Measurements from ENCODE around the gene ATP5F1D. TPM values are rescaled to one million over a fixed set of nuclear protein-coding genes. Genes with fewer than 3 reads are reported as not detected.
A peak's percentile ranks its signal among the peaks of the same experiment; 100 is the strongest.

ATP5F1D gene
- total and polyA plus RNA-seq, 2 of the 13 experiments (the other 11 are each of a cell fraction or from before 2014, with no cell fraction given), result 39.4 to 78.7 TPM

DNA sequence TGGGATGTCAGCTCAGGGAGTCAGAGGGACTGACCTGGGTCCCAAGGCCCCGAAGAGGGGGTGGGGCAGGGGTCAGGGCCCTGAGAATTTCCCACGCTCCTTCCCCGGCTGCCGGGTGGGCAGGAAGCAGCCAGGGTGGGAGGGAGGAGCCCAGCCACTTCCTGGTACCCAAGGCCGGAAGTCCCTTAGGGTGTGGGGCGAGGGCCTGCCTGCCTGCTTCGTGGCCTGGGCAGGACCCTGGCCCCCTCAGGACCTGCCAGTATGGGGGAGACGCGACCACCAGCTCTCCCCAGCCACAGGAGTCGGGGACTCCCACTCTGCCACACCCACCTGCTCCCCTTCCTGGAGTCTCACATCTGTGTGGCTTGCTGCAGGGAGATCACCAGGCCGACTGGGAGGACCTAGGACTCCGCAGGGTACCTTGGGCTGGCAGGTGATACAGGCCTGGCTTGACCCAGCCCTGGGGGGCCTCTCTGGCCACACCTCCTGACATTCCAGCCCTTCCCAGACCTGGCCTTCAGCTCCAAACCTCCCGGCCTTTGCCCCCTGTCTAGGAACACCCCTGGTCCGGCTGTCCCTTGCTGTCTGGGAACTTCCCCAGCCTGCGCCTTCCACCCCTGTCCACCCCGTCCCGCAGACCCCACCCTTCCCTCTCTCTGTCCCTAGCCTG lies 17.8 kb downstream of the ATP5F1D start (continued):
- TF ChIP-seq ATF7 (IDR thresholded peaks at IDR 0.05) (no peak), ATF7 (CRISPR knock-in tag; IDR thresholded peaks at IDR 0.05) (peak; percentile 61; the same call in 1 of the 2 replicates), ZNF558 (CRISPR knock-in tag; IDR thresholded peaks at IDR 0.05; ENCODE audit: borderline replicate concordance) (peak; percentile 78; the same call in 1 of the 2 replicates), ZNF232 (CRISPR knock-in tag; IDR thresholded peaks at IDR 0.05; ENCODE audit: borderline replicate concordance) (no peak), ZNF788 (CRISPR knock-in tag; IDR thresholded peaks at IDR 0.05; ENCODE audit: borderline replicate concordance) (peak; percentile 92), ZNF326 (CRISPR knock-in tag; IDR thresholded peaks at IDR 0.05; ENCODE audit: borderline replicate concordance) (peak; percentile 89), ZNF530 (CRISPR knock-in tag; IDR thresholded peaks at IDR 0.05; ENCODE audit: low read depth) (no peak), ZNF292 (CRISPR knock-in tag; IDR thresholded peaks at IDR 0.05; ENCODE audit: borderline replicate concordance, low read depth) (peak; percentile 55; the same call in 1 of the 2 replicates), NFE2L2 (IDR thresholded peaks at IDR 0.05; ENCODE audit: low read length) (no peak), ZZZ3 (CRISPR knock-in tag; IDR thresholded peaks at IDR 0.05; ENCODE audit: borderline replicate concordance) (peak; percentile 93; the same call in 1 of the 2 replicates)
- TF ChIP-seq, protein P1, sequence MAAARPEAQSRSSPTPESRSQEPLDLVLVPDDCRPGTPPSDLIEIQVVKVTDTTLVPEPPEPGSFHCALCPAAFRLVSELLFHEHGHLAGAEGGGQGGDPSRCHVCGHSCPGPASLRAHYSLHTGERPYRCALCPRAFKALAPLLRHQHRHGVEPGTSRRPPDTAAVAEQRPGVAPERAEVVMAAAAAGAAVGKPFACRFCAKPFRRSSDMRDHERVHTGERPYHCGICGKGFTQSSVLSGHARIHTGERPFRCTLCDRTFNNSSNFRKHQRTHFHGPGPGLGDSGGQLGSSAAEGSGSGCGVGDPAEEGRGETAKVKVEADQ (CRISPR knock-in tag; IDR thresholded peaks at IDR 0.05; ENCODE audit: borderline replicate concordance), result peak; percentile 83
- TF ChIP-seq, protein P2, sequence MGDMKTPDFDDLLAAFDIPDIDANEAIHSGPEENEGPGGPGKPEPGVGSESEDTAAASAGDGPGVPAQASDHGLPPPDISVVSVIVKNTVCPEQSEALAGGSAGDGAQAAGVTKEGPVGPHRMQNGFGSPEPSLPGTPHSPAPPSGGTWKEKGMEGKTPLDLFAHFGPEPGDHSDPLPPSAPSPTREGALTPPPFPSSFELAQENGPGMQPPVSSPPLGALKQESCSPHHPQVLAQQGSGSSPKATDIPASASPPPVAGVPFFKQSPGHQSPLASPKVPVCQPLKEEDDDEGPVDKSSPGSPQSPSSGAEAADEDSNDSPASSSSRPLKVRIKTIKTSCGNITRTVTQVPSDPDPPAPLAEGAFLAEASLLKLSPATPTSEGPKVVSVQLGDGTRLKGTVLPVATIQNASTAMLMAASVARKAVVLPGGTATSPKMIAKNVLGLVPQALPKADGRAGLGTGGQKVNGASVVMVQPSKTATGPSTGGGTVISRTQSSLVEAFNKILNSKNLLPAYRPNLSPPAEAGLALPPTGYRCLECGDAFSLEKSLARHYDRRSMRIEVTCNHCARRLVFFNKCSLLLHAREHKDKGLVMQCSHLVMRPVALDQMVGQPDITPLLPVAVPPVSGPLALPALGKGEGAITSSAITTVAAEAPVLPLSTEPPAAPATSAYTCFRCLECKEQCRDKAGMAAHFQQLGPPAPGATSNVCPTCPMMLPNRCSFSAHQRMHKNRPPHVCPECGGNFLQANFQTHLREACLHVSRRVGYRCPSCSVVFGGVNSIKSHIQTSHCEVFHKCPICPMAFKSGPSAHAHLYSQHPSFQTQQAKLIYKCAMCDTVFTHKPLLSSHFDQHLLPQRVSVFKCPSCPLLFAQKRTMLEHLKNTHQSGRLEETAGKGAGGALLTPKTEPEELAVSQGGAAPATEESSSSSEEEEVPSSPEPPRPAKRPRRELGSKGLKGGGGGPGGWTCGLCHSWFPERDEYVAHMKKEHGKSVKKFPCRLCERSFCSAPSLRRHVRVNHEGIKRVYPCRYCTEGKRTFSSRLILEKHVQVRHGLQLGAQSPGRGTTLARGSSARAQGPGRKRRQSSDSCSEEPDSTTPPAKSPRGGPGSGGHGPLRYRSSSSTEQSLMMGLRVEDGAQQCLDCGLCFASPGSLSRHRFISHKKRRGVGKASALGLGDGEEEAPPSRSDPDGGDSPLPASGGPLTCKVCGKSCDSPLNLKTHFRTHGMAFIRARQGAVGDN (CRISPR knock-in tag; IDR thresholded peaks at IDR 0.05), result peak; percentile 95
- TF ChIP-seq, protein P3, sequence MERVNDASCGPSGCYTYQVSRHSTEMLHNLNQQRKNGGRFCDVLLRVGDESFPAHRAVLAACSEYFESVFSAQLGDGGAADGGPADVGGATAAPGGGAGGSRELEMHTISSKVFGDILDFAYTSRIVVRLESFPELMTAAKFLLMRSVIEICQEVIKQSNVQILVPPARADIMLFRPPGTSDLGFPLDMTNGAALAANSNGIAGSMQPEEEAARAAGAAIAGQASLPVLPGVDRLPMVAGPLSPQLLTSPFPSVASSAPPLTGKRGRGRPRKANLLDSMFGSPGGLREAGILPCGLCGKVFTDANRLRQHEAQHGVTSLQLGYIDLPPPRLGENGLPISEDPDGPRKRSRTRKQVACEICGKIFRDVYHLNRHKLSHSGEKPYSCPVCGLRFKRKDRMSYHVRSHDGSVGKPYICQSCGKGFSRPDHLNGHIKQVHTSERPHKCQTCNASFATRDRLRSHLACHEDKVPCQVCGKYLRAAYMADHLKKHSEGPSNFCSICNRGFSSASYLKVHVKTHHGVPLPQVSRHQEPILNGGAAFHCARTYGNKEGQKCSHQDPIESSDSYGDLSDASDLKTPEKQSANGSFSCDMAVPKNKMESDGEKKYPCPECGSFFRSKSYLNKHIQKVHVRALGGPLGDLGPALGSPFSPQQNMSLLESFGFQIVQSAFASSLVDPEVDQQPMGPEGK (CRISPR knock-in tag; IDR thresholded peaks at IDR 0.05), result peak; percentile 98
- TF ChIP-seq, protein P4, sequence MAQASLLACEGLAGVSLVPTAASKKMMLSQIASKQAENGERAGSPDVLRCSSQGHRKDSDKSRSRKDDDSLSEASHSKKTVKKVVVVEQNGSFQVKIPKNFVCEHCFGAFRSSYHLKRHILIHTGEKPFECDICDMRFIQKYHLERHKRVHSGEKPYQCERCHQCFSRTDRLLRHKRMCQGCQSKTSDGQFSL (CRISPR knock-in tag; IDR thresholded peaks at IDR 0.05), result peak; percentile 66; the same call in 1 of the 2 replicates
- TF ChIP-seq, protein P5, sequence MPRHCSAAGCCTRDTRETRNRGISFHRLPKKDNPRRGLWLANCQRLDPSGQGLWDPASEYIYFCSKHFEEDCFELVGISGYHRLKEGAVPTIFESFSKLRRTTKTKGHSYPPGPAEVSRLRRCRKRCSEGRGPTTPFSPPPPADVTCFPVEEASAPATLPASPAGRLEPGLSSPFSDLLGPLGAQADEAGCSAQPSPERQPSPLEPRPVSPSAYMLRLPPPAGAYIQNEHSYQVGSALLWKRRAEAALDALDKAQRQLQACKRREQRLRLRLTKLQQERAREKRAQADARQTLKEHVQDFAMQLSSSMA (CRISPR knock-in tag; IDR thresholded peaks at IDR 0.05), result peak; percentile 78; the same call in 1 of the 2 replicates
- TF ChIP-seq, protein P6, sequence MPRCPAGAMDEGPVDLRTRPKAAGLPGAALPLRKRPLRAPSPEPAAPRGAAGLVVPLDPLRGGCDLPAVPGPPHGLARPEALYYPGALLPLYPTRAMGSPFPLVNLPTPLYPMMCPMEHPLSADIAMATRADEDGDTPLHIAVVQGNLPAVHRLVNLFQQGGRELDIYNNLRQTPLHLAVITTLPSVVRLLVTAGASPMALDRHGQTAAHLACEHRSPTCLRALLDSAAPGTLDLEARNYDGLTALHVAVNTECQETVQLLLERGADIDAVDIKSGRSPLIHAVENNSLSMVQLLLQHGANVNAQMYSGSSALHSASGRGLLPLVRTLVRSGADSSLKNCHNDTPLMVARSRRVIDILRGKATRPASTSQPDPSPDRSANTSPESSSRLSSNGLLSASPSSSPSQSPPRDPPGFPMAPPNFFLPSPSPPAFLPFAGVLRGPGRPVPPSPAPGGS (CRISPR knock-in tag; IDR thresholded peaks at IDR 0.05), result peak; percentile 82
- TF ChIP-seq, protein P7, sequence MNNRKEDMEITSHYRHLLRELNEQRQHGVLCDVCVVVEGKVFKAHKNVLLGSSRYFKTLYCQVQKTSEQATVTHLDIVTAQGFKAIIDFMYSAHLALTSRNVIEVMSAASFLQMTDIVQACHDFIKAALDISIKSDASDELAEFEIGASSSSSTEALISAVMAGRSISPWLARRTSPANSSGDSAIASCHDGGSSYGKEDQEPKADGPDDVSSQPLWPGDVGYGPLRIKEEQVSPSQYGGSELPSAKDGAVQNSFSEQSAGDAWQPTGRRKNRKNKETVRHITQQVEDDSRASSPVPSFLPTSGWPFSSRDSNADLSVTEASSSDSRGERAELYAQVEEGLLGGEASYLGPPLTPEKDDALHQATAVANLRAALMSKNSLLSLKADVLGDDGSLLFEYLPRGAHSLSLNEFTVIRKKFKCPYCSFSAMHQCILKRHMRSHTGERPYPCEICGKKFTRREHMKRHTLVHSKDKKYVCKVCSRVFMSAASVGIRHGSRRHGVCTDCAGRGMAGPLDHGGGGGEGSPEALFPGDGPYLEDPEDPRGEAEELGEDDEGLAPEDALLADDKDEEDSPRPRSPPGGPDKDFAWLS (CRISPR knock-in tag; IDR thresholded peaks at IDR 0.05; ENCODE audit: borderline replicate concordance), result no peak

Data from HepG2 (cell line).